ENCODE results near the gene PPRC1.

The PPRC1 gene, protein sequence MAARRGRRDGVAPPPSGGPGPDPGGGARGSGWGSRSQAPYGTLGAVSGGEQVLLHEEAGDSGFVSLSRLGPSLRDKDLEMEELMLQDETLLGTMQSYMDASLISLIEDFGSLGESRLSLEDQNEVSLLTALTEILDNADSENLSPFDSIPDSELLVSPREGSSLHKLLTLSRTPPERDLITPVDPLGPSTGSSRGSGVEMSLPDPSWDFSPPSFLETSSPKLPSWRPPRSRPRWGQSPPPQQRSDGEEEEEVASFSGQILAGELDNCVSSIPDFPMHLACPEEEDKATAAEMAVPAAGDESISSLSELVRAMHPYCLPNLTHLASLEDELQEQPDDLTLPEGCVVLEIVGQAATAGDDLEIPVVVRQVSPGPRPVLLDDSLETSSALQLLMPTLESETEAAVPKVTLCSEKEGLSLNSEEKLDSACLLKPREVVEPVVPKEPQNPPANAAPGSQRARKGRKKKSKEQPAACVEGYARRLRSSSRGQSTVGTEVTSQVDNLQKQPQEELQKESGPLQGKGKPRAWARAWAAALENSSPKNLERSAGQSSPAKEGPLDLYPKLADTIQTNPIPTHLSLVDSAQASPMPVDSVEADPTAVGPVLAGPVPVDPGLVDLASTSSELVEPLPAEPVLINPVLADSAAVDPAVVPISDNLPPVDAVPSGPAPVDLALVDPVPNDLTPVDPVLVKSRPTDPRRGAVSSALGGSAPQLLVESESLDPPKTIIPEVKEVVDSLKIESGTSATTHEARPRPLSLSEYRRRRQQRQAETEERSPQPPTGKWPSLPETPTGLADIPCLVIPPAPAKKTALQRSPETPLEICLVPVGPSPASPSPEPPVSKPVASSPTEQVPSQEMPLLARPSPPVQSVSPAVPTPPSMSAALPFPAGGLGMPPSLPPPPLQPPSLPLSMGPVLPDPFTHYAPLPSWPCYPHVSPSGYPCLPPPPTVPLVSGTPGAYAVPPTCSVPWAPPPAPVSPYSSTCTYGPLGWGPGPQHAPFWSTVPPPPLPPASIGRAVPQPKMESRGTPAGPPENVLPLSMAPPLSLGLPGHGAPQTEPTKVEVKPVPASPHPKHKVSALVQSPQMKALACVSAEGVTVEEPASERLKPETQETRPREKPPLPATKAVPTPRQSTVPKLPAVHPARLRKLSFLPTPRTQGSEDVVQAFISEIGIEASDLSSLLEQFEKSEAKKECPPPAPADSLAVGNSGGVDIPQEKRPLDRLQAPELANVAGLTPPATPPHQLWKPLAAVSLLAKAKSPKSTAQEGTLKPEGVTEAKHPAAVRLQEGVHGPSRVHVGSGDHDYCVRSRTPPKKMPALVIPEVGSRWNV (N-terminal part only)

DNA sequence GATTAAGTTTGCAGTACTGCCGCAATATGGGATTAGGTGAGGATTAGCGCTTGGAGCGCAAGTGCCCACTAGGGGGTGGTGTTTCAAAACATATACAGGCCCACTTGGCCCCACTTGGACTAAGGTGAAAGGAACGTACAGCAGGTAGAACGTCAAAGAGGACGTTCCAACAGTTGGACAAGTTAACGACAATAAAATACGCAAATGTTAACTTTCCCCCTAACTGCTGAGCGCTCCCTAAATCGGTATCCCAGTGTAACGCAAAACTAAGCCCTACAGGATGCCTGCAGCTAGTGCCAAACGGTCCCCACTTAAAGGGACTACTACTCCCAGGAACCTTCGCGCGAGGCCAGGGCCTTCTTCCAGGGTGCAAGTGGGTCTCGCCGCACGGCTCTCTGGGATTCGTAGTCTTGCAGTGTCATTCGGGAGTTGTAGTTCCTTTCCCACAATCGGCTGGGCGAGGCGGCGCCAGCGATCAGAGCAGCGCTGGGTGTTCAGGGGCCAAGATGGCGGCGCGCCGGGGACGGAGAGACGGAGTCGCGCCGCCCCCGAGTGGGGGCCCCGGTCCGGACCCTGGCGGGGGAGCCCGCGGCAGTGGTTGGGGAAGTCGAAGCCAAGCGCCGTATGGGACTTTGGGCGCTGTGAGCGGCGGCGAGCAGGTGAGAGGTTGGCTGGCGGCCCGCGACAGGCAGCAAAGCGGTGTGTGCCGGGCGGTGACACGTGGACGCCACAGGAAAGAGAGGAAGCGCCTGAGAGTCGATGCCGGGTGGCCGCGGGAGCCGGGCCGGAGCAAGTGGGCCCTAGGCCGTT, at the start of gene PPRC1:
PPRC1 (plus strand) TSS at position 478 of the 810 bp plus-strand sequence; CDS start at position 507, 29 bp downstream.
- peak; percentile 83 for DNase-seq

- DNase-seq, result no peak
Observed at GRCh38 chr10:102083541-102083940, 49.3 kb upstream of the PPRC1 start.

- no peak for DNase-seq
Observed at GRCh38 chr10:102085336-102085735, 47.5 kb upstream of the PPRC1 start.

- DNase-seq, result no peak
Observed at GRCh38 chr10:102086196-102086595, 46.6 kb upstream of the PPRC1 start.

GRCh38 chr10:102090772-102091171, 42.1 kb upstream of the PPRC1 start:
- DNase-seq, result no peak

GRCh38 chr10:102096449-102096848, 36.4 kb upstream of the PPRC1 start:
- no peak for DNase-seq

GRCh38 chr10:102101152-102101551, 31.7 kb upstream of the PPRC1 start:
- DNase-seq, result no peak

- no peak for DNase-seq
Observed at GRCh38 chr10:102102421-102102820, 30.4 kb upstream of the PPRC1 start.

DNA sequence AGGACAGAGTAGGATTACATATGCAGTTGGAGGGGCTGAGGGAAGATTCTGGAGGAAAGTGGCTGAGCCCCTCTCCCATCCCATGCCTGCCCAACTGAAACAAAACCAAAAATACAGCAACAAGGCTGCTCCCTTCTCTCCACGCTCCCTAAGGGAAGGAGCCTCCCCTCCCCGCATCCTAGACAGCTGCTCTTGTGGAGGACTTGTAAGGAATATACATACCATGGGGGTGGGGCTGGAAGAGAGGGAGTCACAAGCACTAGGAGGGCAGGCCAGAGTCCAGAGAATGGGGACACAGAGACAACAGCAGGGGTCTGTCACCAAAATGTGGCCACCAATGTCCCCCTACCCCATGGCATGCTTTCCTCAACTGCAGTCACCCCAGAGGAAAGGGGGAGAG, 25.8 kb upstream of the PPRC1 start:
- no peak for DNase-seq

DNA sequence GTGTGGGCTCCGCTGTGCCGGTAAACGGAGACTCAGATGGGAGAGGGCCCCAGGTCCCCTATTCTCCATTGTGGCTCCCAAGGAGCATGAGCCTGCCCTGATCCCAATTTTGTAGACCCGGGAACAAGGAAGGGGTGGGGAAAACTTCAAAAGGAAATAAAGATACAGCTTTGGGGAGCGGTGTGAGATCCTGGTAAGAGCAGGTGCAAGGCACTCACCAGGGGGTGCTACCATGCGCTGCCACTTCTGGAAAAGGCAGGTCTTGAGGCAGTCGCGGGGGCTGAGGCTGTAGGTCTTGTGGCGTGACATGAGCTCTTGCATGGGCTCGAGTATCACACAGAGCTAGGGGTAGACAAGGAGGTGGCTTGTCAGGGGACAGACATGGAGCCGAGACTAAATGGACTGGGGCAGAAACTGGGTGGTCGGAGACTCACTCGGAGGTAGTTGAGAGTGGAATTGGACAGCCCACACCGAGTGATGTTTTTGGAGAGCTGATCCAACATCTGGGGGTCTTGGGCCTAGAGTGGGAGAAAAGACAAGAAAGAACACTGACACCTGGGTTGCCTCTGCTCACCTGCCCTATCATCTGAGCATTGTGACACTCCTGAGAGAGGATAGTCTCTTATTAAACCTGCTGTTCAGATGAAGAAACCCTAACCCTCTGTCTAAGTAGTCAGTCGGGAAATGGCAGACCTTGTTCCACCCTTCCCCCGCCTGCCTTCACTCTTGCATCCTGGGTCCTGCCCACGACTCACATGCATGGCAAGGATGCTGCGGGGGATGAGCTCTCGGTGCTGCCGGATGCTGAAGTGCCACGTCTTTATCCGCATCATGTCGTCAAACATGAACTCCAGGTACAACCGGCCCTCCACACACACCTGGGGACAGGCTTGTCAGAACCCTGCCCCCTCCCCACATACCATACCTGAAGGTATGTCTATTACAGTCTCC, 23.4 kb upstream of the PPRC1 start:
- DNase-seq, result no peak

- no peak for DNase-seq
Observed at GRCh38 chr10:102111276-102111675, 21.6 kb upstream of the PPRC1 start.

- DNase-seq, result no peak
Observed at GRCh38 chr10:102112210-102112817, 20.5 kb upstream of the PPRC1 start.

DNA sequence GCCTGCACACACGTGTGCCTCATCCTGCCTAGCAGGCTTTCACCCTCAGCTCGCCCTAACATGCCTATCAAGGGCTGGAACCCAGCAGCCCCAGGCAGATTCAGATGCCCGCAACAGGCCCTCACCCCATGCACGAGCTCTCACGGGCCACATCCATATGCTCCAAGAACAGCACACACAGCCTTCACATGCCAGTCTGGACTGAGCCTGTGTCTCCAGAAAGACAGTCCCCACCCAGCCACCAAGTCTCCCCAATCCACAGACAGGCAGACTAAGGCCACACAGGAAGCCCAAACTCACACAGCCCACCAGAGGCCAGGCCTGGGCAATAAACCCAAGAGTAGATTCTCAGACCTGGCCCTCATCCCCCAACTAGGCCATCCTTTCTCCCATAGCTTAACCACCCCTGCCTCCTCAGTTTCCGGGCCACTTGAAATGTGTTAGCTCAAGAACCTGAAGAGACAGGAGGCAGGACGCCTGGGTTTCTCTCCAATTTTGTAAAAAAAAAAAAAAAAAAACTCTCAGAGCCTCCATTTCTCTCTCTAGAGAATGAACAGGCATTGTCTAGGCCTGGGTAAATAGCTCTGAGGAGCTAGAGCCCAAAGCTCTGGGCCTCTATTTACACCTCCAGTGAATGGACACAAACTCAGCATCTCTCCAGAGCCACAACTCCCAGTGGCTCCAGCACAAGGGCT, 19.4 kb upstream of the PPRC1 start:
- no peak for DNase-seq

GRCh38 chr10:102113956-102114857, 18.6 kb upstream of the PPRC1 start:
- no peak for DNase-seq

DNA sequence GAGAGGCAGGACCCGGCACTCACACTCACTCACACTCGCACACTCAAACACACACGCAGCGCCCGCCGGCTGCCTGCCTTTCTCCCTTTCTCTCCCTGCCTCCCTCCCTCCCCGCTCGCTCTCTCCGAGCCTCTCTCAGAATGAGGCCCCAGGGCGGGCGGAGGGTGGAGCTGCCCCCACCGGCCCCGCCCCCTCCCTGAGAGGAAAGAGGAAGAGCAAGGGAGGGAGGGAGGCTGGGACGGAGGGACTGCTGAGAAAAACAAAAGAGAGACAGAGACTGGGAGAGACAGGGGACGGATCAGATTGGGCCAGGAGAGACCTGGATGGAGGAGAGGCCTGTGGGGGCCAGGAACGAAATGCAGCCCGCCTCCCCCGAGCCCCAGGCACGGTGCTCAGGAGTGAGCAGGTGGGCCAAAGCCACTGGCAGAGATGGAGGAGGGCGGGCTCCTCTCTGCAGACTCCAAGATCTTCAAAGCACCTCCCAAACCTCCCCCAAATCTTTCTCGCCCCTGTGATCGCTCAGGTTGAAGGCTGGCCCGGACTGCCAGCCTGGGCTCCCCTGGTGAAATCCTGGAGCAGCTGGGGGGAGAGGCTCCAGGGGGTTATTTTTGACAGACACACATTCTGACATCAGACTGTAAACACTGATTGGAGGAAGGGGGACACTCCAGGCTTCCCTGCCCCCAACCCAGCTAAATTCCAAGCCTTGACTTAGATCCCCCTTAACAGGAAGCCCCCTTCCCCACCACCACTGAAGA, 17.8 kb upstream of the PPRC1 start:
- peak; percentile 69 for DNase-seq

GRCh38 chr10:102115775-102116174, 17.1 kb upstream of the PPRC1 start:
- no peak for DNase-seq

DNA sequence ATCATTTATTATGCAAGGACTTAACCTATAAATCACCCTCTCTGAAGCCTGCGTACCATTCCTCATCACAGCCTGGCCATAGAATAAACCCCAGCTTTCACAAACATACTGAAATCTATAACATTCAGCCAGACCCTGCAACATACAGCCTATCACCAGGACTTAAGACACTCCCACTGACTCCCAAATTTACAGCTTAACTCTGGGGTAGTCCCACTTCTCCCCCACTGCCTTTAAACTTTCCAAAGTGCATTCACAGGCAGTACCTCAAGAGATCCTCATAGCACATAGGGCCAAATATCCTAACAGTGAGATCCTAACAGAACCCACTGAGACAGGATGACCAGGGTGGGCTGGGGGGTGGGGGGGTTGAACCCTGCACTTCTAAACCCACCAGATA, 16.2 kb upstream of the PPRC1 start:
- no peak for DNase-seq

Measured in NCI-H1105 (cell line).